Measurements from ENCODE around the gene MLXIPL. TPM values are rescaled to one million over a fixed set of nuclear protein-coding genes. Genes with fewer than 3 reads are reported as not detected.
"Not testable (repeated sequence)": the region's sequence is repeated elsewhere in the genome, so short reads cannot be mapped to it uniquely, and the experiment has no call there.

The MLXIPL gene
- total RNA-seq, 2 experiments from 2014 or later: not detected

GRCh38 chr7:73557397-73558257, 66.7 kb downstream of the MLXIPL start, which contains the start of gene BCL7B:
TSS of gene BCL7B (minus strand) at chr7:73557690. CDS start at chr7:73557578, 112 bp downstream.
- no peaks in the 10 kb centered on the region for H3K9me3 Mint-ChIP-seq (ENCODE audit: low read depth)
- peaks cover 22% of the 10 kb centered on the region for H3K36me3 Mint-ChIP-seq (ENCODE audit: low read depth)
- CTCF ChIA-PET: interaction anchor here (0.5 to 1.1 kb wide), 5 partner anchors 9 to 296 kb away, joined by 3 to 4 read pairs (median 3); no protein-coding TSS in a partner anchor
- POLR2A ChIA-PET: interaction anchor here (0.8 to 1.9 kb wide), 3 partner anchors 9 to 36 kb away, joined by 3 to 16 read pairs (median 6); partner anchors contain the start of gene BAZ1B
- ATAC-seq (peak; percentile 63), DNase-seq (peak; percentile 85)
- H3K4me3 Mint-ChIP-seq: peak within 1 kb of the TSS; percentile 93
- intact Hi-C loops (cut with DNase I, micrococcal nuclease): loop anchor here (1.0 to 2.0 kb wide), 13 partner anchors 21 to 728 kb away; partner anchors contain the start of genes BAZ1B (in 2 of the 2), BUD23 (in 2 of the 2), DNAJC30 (in 2 of the 2) and TBL2 (in 2 of the 2)
- H3K4me1 Mint-ChIP-seq: peaks cover 35% of the 10 kb centered on the region
- peak within 1 kb of the TSS; percentile 96 for H3K27ac Mint-ChIP-seq
- no peaks in the 10 kb centered on the region for H3K27me3 Mint-ChIP-seq

GRCh38 chr7:73557108-73557396, 67.3 kb downstream of the MLXIPL start:
- DNase-seq: peak; percentile 95
- Mint-ChIP-seq H3K27ac (peak overlapping the region; percentile 91), H3K4me1 (peaks cover 35% of the 10 kb centered on the region), H3K36me3 (ENCODE audit: low read depth) (peaks cover 28% of the 10 kb centered on the region), H3K27me3 (no peaks in the 10 kb centered on the region), H3K9me3 (ENCODE audit: low read depth) (no peaks in the 10 kb centered on the region), H3K4me3 (peak overlapping the region; percentile 93)
- ATAC-seq: peak; percentile 92
- intact Hi-C loops (cut with DNase I, micrococcal nuclease): loop anchor here (1.0 to 2.0 kb wide), 13 partner anchors 21 to 728 kb away; partner anchors contain the start of genes BAZ1B (in 2 of the 2), BUD23 (in 2 of the 2), DNAJC30 (in 2 of the 2) and TBL2 (in 2 of the 2)
- CTCF ChIA-PET: interaction anchor here (0.5 to 1.2 kb wide), 5 partner anchors 9 to 191 kb away, joined by 3 to 4 read pairs (median 3); no protein-coding TSS in a partner anchor
- POLR2A ChIA-PET: interaction anchor here (0.5 to 1.9 kb wide), 8 partner anchors 9 to 617 kb away, joined by 3 to 16 read pairs (median 3); partner anchors contain the start of genes BAZ1B and TBL2

- POLR2A ChIA-PET: interaction anchor here (0.5 to 1.9 kb wide), 9 partner anchors 10 to 617 kb away, joined by 3 to 16 read pairs (median 3); partner anchors contain the start of genes BAZ1B and TBL2
- H3K4me1 Mint-ChIP-seq: peaks cover 35% of the 10 kb centered on the region
- no peaks in the 10 kb centered on the region for H3K27me3 Mint-ChIP-seq
- H3K27ac Mint-ChIP-seq: peak overlapping the region; percentile 84
- intact Hi-C loops (cut with DNase I, micrococcal nuclease): loop anchor here (1.0 to 2.0 kb wide), 13 partner anchors 22 to 727 kb away; partner anchors contain the start of genes BAZ1B (in 2 of the 2), BUD23 (in 2 of the 2), DNAJC30 (in 2 of the 2) and TBL2 (in 2 of the 2)
- H3K4me3 Mint-ChIP-seq: peak overlapping the region; percentile 93
- ATAC-seq (no peak), DNase-seq (no peak)
- CTCF ChIA-PET: interaction anchor here (0.6 to 1.2 kb wide), 4 partner anchors 10 to 34 kb away, joined by 3 to 4 read pairs (median 4); no protein-coding TSS in a partner anchor
- H3K36me3 Mint-ChIP-seq (ENCODE audit: low read depth): peaks cover 29% of the 10 kb centered on the region
- H3K9me3 Mint-ChIP-seq (ENCODE audit: low read depth): no peaks in the 10 kb centered on the region
Measured at GRCh38 chr7:73556208-73557107, 67.9 kb downstream of the MLXIPL start.

- DNase-seq: no peak
- H3K36me3 Mint-ChIP-seq (ENCODE audit: low read depth): peaks cover 34% of the 10 kb centered on the region
- ChIA-PET CTCF (no interaction called here), POLR2A (interaction anchor here (1.9 kb wide), 1 partner anchor 33 kb away, joined by 16 read pairs; the partner anchor contains the start of gene BAZ1B)
- no peak for ATAC-seq
- H3K9me3 Mint-ChIP-seq (ENCODE audit: low read depth): no peaks in the 10 kb centered on the region
- intact Hi-C loops (cut with DNase I, micrococcal nuclease): no loop called here
- peak overlapping the region; percentile 93 for H3K4me3 Mint-ChIP-seq
- peak overlapping the region; percentile 78 for H3K27ac Mint-ChIP-seq
- H3K4me1 Mint-ChIP-seq: peaks cover 34% of the 10 kb centered on the region
- no peaks in the 10 kb centered on the region for H3K27me3 Mint-ChIP-seq
Measured at GRCh38 chr7:73555411-73555982, 68.8 kb downstream of the MLXIPL start.

- DNase-seq; CTCF ChIA-PET; ATAC-seq; H3K27ac Mint-ChIP-seq; intact Hi-C loops (cut with DNase I, micrococcal nuclease); H3K4me3 Mint-ChIP-seq; H3K9me3 Mint-ChIP-seq (ENCODE audit: low read depth); H3K27me3 Mint-ChIP-seq: not testable (repeated sequence)
- POLR2A ChIA-PET: interaction anchor here (1.0 kb wide), 1 partner anchor 24 kb away, joined by 3 read pairs; no protein-coding TSS in a partner anchor
- Mint-ChIP-seq H3K4me1 (peaks cover 29% of the 10 kb centered on the region), H3K36me3 (ENCODE audit: low read depth) (peaks cover 39% of the 10 kb centered on the region)
Measured at GRCh38 chr7:73550093-73550492, 74.2 kb downstream of the MLXIPL start.

- Mint-ChIP-seq H3K27ac (peak overlapping the region; percentile 74), H3K36me3 (ENCODE audit: low read depth) (peaks cover 32% of the 10 kb centered on the region), H3K27me3 (no peaks in the 10 kb centered on the region), H3K4me1 (peaks cover 21% of the 10 kb centered on the region), H3K4me3 (no peak overlapping the region), H3K9me3 (ENCODE audit: low read depth) (no peaks in the 10 kb centered on the region)
- intact Hi-C loops (cut with DNase I, micrococcal nuclease): no loop called here
- ChIA-PET CTCF (interaction anchor here (1.0 kb wide), 1 partner anchor 39 kb away, joined by 3 read pairs; no protein-coding TSS in a partner anchor), POLR2A (interaction anchor here (1.0 kb wide), 1 partner anchor 23 kb away, joined by 3 read pairs; no protein-coding TSS in a partner anchor)
- ATAC-seq (no peak), DNase-seq (no peak)
Measured at GRCh38 chr7:73549176-73549575, 75.1 kb downstream of the MLXIPL start.

GRCh38 chr7:73547841-73548240, 76.5 kb downstream of the MLXIPL start:
- POLR2A ChIA-PET: interaction anchor here (0.6 kb wide), 1 partner anchor 12 kb away, joined by 3 read pairs; no protein-coding TSS in a partner anchor
- no peaks in the 10 kb centered on the region for H3K9me3 Mint-ChIP-seq (ENCODE audit: low read depth)

GRCh38 chr7:73544678-73545077, 79.6 kb downstream of the MLXIPL start:
- CTCF ChIA-PET: no interaction called here
- no peak for ATAC-seq
- Mint-ChIP-seq H3K9me3 (ENCODE audit: low read depth) (no peaks in the 10 kb centered on the region), H3K27ac (no peak overlapping the region), H3K27me3 (no peaks in the 10 kb centered on the region), H3K4me3 (no peak overlapping the region), H3K4me1 (peaks cover 21% of the 10 kb centered on the region), H3K36me3 (ENCODE audit: low read depth) (peaks cover 34% of the 10 kb centered on the region)
- no peak for DNase-seq
- intact Hi-C loops (cut with DNase I, micrococcal nuclease): no loop called here
- POLR2A ChIA-PET: interaction anchor here (0.6 kb wide), 1 partner anchor 22 kb away, joined by 3 read pairs; the partner anchor contains the start of gene BAZ1B

More at GRCh38 chr7:73547841-73548240, 76.5 kb downstream of the MLXIPL start:
- H3K27ac Mint-ChIP-seq: no peak overlapping the region
- CTCF ChIA-PET: interaction anchor here (0.6 to 1.0 kb wide), 4 partner anchors 12 to 224 kb away, joined by 3 to 5 read pairs (median 4); no protein-coding TSS in a partner anchor
- DNase-seq (no peak), ATAC-seq (no peak)
- H3K4me3 Mint-ChIP-seq: no peak overlapping the region
- intact Hi-C loops (cut with DNase I, micrococcal nuclease): no loop called here
- peaks cover 22% of the 10 kb centered on the region for H3K4me1 Mint-ChIP-seq
- H3K36me3 Mint-ChIP-seq (ENCODE audit: low read depth): peaks cover 34% of the 10 kb centered on the region
- no peaks in the 10 kb centered on the region for H3K27me3 Mint-ChIP-seq

Measured in activated CD4-positive, alpha-beta T cell treated with anti-CD3 and anti-CD28 coated beads for 36 hours (primary cell).